ENCODE measurements around the gene DFFA. TPM values are rescaled to one million over a fixed set of nuclear protein-coding genes. Genes with fewer than 3 reads are reported as not detected.

DFFA gene
- total and polyA plus RNA-seq, 9 of the 15 experiments (the other 6 are each of a cell fraction or from before 2014, with no cell fraction given): 39.6 to 74.8 (median 59.2) TPM

GRCh38 chr1:10415211-10415930, 57.0 kb downstream of the DFFA start (continued):
- TF ChIP-seq HDAC8 (tag; IDR thresholded peaks at IDR 0.05) (peak; percentile 67), ZBTB7A (IDR thresholded peaks at IDR 0.05; ENCODE audit: borderline replicate concordance, control insufficient read depth, low read depth, low read length) (no peak), IFI16 (CRISPR knock-in tag; IDR thresholded peaks at IDR 0.05) (no peak), ZNF551 (CRISPR knock-in tag; IDR thresholded peaks at IDR 0.05) (no peak), RBM15 (IDR thresholded peaks at IDR 0.05; ENCODE audit: insufficient read depth, low read length) (no peak), MBD2 (IDR thresholded peaks at IDR 0.05; ENCODE audit: borderline replicate concordance, low read depth) (no peak; the same call in 1 of the 2 replicates), EGR1 (conservative IDR thresholded peaks at IDR 0.05) (no peak), NFATC3 (IDR thresholded peaks at IDR 0.05) (no peak), PHF21A (IDR thresholded peaks at IDR 0.05; ENCODE audit: borderline replicate concordance, low read depth) (no peak), L3MBTL2 (IDR thresholded peaks at IDR 0.05) (peak; percentile 65)

- no peaks in the 10 kb centered on the region for H3K27me3 ChIP-seq (ENCODE audit: control insufficient read depth in 2 of 2, insufficient read depth in 2 of 2, low read length in 2 of 2)
- CTCF ChIA-PET (ENCODE audit: low intra/inter-chr PET ratio): no interaction called here
- BruUV-seq (replicated peaks): no TSS peak
- H3K4me3 ChIP-seq: no peak overlapping the region
- WGBS (ENCODE audit: insufficient coverage, low coverage, missing lambda C conversion rate): 89% methylated on average over 2 of the region's 2 CpGs
- H3K9me3 ChIP-seq (replicated peaks; ENCODE audit: control insufficient read depth, insufficient read depth, low read depth, low read length): no peaks in the 10 kb centered on the region
- TF ChIP-seq DLX4 (CRISPR knock-in tag; IDR thresholded peaks at IDR 0.05) (no peak), POLR2B (IDR thresholded peaks at IDR 0.05; ENCODE audit: low read depth, partially characterized antibody) (peak; percentile 21), ZNF121 (CRISPR knock-in tag; conservative IDR thresholded peaks at IDR 0.05) (peak; percentile 92), POLR2A (conservative IDR thresholded peaks at IDR 0.05) (0 out of 2 replicates have a peak, but pooled peaks have one; percentile 57)
- TF ChIP-seq, protein P1, sequence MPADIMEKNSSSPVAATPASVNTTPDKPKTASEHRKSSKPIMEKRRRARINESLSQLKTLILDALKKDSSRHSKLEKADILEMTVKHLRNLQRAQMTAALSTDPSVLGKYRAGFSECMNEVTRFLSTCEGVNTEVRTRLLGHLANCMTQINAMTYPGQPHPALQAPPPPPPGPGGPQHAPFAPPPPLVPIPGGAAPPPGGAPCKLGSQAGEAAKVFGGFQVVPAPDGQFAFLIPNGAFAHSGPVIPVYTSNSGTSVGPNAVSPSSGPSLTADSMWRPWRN (IDR thresholded peaks at IDR 0.05; ENCODE audit: low read depth): no peak
- H3K4me1 ChIP-seq (replicated peaks in 1 of 2; ENCODE audit: control insufficient read depth in 2 of 2, insufficient read depth in 2 of 2, low read length in 2 of 2): peaks cover 0 to 3% of the 10 kb centered on the region in 2 experiments; a peak in 3 of 5 replicates
- no peaks in the 10 kb centered on the region for H4K20me1 ChIP-seq (replicated peaks; ENCODE audit: control insufficient read depth, insufficient read depth, low read length)
- no peak overlapping the region for H3K9ac ChIP-seq (ENCODE audit: insufficient read depth in 1 of 2, low read depth in 2 of 2, low read length in 2 of 2)
- ATAC-seq: no peak
- no peak overlapping the region for H2AFZ ChIP-seq (ENCODE audit: low read depth, low read length)
- H3K36me3 ChIP-seq (ENCODE audit: control insufficient read depth, insufficient read depth, low read length): peaks cover 99% of the 10 kb centered on the region
- H3K79me2 ChIP-seq (ENCODE audit: control insufficient read depth, insufficient read depth, low read length): peaks cover 11% of the 10 kb centered on the region
- no peak for FAIRE-seq
- POLR2A ChIA-PET: interaction anchor here (1.1 to 3.6 kb wide), 4 partner anchors 8 to 88 kb away, joined by 3 to 27 read pairs (median 5); partner anchors contain the start of gene PGD
- in situ Hi-C loops (cut with MboI): no loop called here
- intact Hi-C loops (cut with micrococcal nuclease): no loop called here
- H3K27ac ChIP-seq (ENCODE audit: extremely low read depth, low read depth, low read length): no peak overlapping the region
- no peaks in the 10 kb centered on the region for H3K9me1 ChIP-seq (ENCODE audit: control insufficient read depth, insufficient read depth, low read length)
- DNase-seq (ENCODE audit: extremely low read depth in 1 of 4, low spot score in 3 of 4): no peak
- H3K4me2 ChIP-seq (ENCODE audit: insufficient read depth, low read length): no peak overlapping the region
These were observed 65.1 kb downstream of the DFFA start for GRCh38 chr1:10407201-10407600.

All from K562 (cell line).